Hepatocyte (in vitro differentiated cells): ENCODE results near the gene ABCB11. TPM values are rescaled to one million over a fixed set of nuclear protein-coding genes. Genes with fewer than 3 reads are reported as not detected.

ENCODE experiments used
- DNase-seq: peaks from one replicate; pipeline ENCODE4 v3.0.0-alpha.2; 2016; ENCODE audit warnings: low spot score
- H2AFZ ChIP-seq: fragments of 200-600 bp; sonication (generic); 2 replicates; pipeline ENCODE4 v1.6.0; 2016; ENCODE audit warnings: antibody characterized with exemption, mild to moderate bottlenecking
- H3K27ac ChIP-seq: fragments of 200-600 bp; sonication (generic); 2 replicates; pipeline ENCODE4 v1.5.1; 2016; ENCODE audit warnings: mild to moderate bottlenecking
- H3K27me3 ChIP-seq: fragments of 200-600 bp; sonication (generic); 2 replicates; pipeline ENCODE4 v1.6.1; 2016
- H3K36me3 ChIP-seq: fragments of 200-600 bp; sonication (generic); replicated peaks from 2 replicates; pipeline ENCODE4 v1.5.1; 2016; ENCODE audit warnings: low read depth; ENCODE audit not compliant: insufficient read depth
- H3K4me1 ChIP-seq: fragments of 200-600 bp; sonication (generic); 2 replicates; pipeline ENCODE4 v1.5.1; 2016; ENCODE audit warnings: mild to moderate bottlenecking, moderate library complexity; ENCODE audit not compliant: insufficient read depth
- H3K4me2 ChIP-seq: fragments of 200-600 bp; sonication (generic); 2 replicates; pipeline ENCODE4 v1.6.0; 2016
- H3K4me3 ChIP-seq: fragments of 200-600 bp; sonication (generic); 2 replicates; pipeline ENCODE4 v1.5.1; 2016; ENCODE audit warnings: mild to moderate bottlenecking
- H3K79me2 ChIP-seq: fragments of 200-600 bp; sonication (generic); 2 replicates; pipeline ENCODE4 v1.6.0; 2017; ENCODE audit warnings: mild to moderate bottlenecking
- H3K9me2 ChIP-seq: fragments of 200-600 bp; sonication (generic); replicated peaks from 2 replicates; pipeline ENCODE4 v1.6.0; 2017; ENCODE audit warnings: mild to moderate bottlenecking; ENCODE audit not compliant: insufficient read depth
- H3K9me3 ChIP-seq: fragments of 200-600 bp; sonication (generic); 2 replicates; pipeline ENCODE4 v1.5.1; 2016; ENCODE audit warnings: low read depth, mild to moderate bottlenecking
- H4K20me1 ChIP-seq: fragments of 200-600 bp; sonication (generic); 2 replicates; pipeline ENCODE4 v1.6.0; 2016; ENCODE audit warnings: mild to moderate bottlenecking; ENCODE audit not compliant: insufficient read depth, poor library complexity, severe bottlenecking
- CTCF ChIP-seq: fragments of 200-600 bp; sonication (generic); IDR thresholded peaks from 2 replicates; pipeline ENCODE4 v1.5.1; 2016; ENCODE audit warnings: antibody characterized with exemption, mild to moderate bottlenecking; ENCODE audit not compliant: poor library complexity
- EZH2 ChIP-seq: fragments of 200-600 bp; sonication (generic); IDR thresholded peaks from 2 replicates; pipeline ENCODE4 v1.6.1; 2016; ENCODE audit warnings: antibody characterized with exemption, mild to moderate bottlenecking, borderline replicate concordance
- EZH2phosphoT487 ChIP-seq: fragments of 200-600 bp; sonication (generic); IDR thresholded peaks from one replicate; pipeline ENCODE4 v1.6.1; 2018; ENCODE audit warnings: antibody characterized with exemption, mild to moderate bottlenecking, low read depth, moderate library complexity; ENCODE audit not compliant: unreplicated experiment, severe bottlenecking
- WGBS: methylation state at CpG from one replicate; pipeline ENCODE4 v1.1.6; 2016; ENCODE audit warnings: low lambda C conversion rate; ENCODE audit errors: missing lambda C conversion rate; 5-methylcytosine and 5-hydroxymethylcytosine counted together
- polyA plus RNA-seq: library from polyadenylated mRNA; unstranded; fragments of >200 nt; fragmentation: Nextera tagmentation; extraction: Ambion mirVana; gene quantifications from 2 replicates; pipeline ENCODE4 v1.2.1, GENCODE V29; 2016
- total RNA-seq: library from RNA; depleted of rRNA; stranded (reverse); fragments of >200 nt; gene quantifications from 2 replicates; pipeline ENCODE4 v1.2.3, GENCODE V29; 2014

ABCB11 gene
- total and polyA plus RNA-seq, 2 experiments from 2014 or later: 2.0 to 9.2 TPM

- TF ChIP-seq CTCF (no peak), EZH2phosphoT487 (no peak), EZH2 (no peak)
Observed at GRCh38 chr2:168901003-168901402, 130.1 kb downstream of the ABCB11 start, which contains the start of gene G6PC2. Gene G6PC2, plus strand, starts transcription at chr2:168901291. Its CDS starts 41 bp downstream, at chr2:168901332.

GRCh38 chr2:168897449-168897848, 133.7 kb downstream of the ABCB11 start:
- H3K27ac ChIP-seq: no peak overlapping the region
- H3K36me3 ChIP-seq: no peaks in the 10 kb centered on the region
- H4K20me1 ChIP-seq: no peaks in the 10 kb centered on the region
- no peaks in the 10 kb centered on the region for H3K9me3 ChIP-seq
- no peaks in the 10 kb centered on the region for H3K79me2 ChIP-seq
- no peak overlapping the region for H2AFZ ChIP-seq
- no peaks in the 10 kb centered on the region for H3K9me2 ChIP-seq
- H3K27me3 ChIP-seq: no peaks in the 10 kb centered on the region
- no peaks in the 10 kb centered on the region for H3K4me1 ChIP-seq
- TF ChIP-seq CTCF (no peak), EZH2 (no peak), EZH2phosphoT487 (no peak)
- H3K4me2 ChIP-seq: no peak overlapping the region
- no peak overlapping the region for H3K4me3 ChIP-seq
- 74% methylated on average over 1 of the region's 1 CpG for WGBS
- DNase-seq: no peak

More at GRCh38 chr2:168901003-168901402, 130.1 kb downstream of the ABCB11 start, which contains the start of gene G6PC2:
- DNase-seq: no peak
- Histone ChIP-seq H3K9me3 (no peaks in the 10 kb centered on the region), H3K4me3 (no peak within 1 kb of the TSS), H4K20me1 (no peaks in the 10 kb centered on the region), H2AFZ (no peak within 1 kb of the TSS), H3K79me2 (no peaks in the 10 kb centered on the region), H3K4me1 (no peaks in the 10 kb centered on the region), H3K4me2 (no peak within 1 kb of the TSS), H3K27ac (no peak within 1 kb of the TSS), H3K9me2 (no peaks in the 10 kb centered on the region), H3K27me3 (no peaks in the 10 kb centered on the region), H3K36me3 (no peaks in the 10 kb centered on the region)
- WGBS: 86% methylated on average over 5 of the region's 5 CpGs

- Histone ChIP-seq H4K20me1 (no peaks in the 10 kb centered on the region), H3K9me3 (no peaks in the 10 kb centered on the region), H3K79me2 (no peaks in the 10 kb centered on the region), H3K4me2 (no peak overlapping the region), H2AFZ (no peak overlapping the region), H3K27me3 (no peaks in the 10 kb centered on the region), H3K4me3 (no peak overlapping the region), H3K27ac (no peak overlapping the region), H3K9me2 (no peaks in the 10 kb centered on the region), H3K4me1 (no peaks in the 10 kb centered on the region), H3K36me3 (no peaks in the 10 kb centered on the region)
- 68% methylated on average over 4 of the region's 4 CpGs for WGBS
- TF ChIP-seq EZH2phosphoT487 (no peak), EZH2 (no peak), CTCF (no peak)
- DNase-seq: no peak
Observed at GRCh38 chr2:168896783-168897182, 134.3 kb downstream of the ABCB11 start.

GRCh38 chr2:168895771-168896170, 135.4 kb downstream of the ABCB11 start:
- no peaks in the 10 kb centered on the region for H3K9me2 ChIP-seq
- no peak overlapping the region for H3K27ac ChIP-seq
- no peak overlapping the region for H3K4me3 ChIP-seq
- no peak for TF ChIP-seq EZH2
- TF ChIP-seq CTCF: no peak
- TF ChIP-seq EZH2phosphoT487: no peak
- H3K27me3 ChIP-seq: no peaks in the 10 kb centered on the region
- no peaks in the 10 kb centered on the region for H3K79me2 ChIP-seq
- no peaks in the 10 kb centered on the region for H3K4me1 ChIP-seq
- no peak overlapping the region for H3K4me2 ChIP-seq
- no peaks in the 10 kb centered on the region for H3K9me3 ChIP-seq
- H2AFZ ChIP-seq: no peak overlapping the region
- no peaks in the 10 kb centered on the region for H4K20me1 ChIP-seq
- H3K36me3 ChIP-seq: no peaks in the 10 kb centered on the region
- no peak for DNase-seq
